ENCODE data around the gene SOX5. TPM values are rescaled to one million over a fixed set of nuclear protein-coding genes. Genes with fewer than 3 reads are reported as not detected.

Gene SOX5
- total RNA-seq, 1 donor from 2014 or later, result 0.86 TPM

DNA sequence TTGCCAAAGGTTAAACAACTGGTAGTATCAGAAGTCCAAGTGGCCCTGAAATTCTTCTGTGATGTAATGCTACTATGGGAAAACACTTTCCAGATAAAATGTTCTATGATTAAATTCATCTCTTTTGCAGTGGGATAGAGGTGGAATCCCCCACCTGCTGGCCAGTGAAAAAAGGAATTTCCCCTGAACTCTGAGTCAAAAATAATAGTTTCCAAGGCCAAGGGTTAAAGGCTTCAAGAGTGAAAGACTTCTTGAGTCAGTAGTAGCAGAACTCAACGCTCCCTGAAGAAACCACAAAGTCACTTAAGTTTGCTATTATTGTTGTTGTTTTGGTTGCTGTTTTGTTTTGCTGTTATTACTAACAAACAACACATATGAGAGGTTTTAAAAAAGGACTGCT is 330.8 kb downstream of the SOX5 start:
- intact Hi-C loops (cut with micrococcal nuclease), result no loop called here

DNA sequence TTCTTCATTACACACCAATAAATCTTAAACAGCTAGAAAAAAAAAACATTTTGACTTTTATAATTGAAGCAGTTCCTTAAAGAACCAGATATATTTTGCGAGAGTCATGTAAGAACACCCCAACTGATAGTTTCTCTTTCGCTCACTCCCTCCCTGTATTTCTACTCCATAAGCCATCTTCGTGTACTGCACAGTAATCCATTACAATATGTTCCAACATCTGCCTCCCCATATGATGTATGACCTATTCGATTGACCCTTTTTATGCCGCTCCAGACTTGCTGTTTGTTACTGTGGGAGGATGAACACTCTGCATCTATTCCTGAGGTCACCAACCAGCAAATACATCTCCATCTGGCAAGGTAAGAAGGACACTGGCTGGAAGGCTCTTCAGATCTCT is 331.7 kb downstream of the SOX5 start:
- intact Hi-C loops (cut with micrococcal nuclease), result no loop called here

DNA sequence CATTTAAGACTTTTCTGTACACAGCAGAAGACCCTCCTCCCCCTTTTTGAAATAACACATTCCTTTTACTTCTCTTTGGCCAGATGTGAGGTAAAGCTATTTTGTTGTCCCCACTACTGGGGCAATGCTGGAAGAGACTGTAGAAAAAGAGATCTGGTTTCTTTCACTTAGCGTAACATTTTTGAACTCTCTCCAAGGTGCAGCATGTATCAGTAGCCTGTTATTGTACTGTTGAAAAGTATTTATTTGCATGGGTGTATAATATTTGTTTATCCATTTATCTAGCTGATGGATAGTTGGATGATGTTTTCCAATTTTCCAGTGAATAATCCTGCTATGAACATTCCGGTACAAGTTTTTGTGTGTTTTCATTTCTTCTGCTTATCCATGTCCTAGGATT is 335.2 kb downstream of the SOX5 start:
- intact Hi-C loops (cut with micrococcal nuclease), result no loop called here

DNA sequence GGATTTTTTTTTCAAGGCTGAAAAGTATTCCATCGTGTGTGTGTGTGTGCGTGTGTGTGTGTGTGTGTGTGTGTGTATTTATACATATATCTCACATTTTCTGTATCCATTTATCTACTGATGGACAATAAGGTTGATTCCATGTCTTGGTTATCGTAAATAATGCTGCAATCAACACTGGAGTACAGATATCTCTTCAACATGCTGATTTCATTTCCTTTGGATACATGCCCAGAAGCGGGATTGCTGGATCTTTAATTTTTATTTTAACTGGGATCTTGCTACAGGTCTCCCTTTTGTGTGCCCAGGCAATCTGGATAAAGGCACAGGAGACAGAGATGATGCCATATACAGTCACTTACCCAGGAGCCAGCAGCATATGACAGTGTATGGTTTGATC is 338.1 kb downstream of the SOX5 start:
- intact Hi-C loops (cut with micrococcal nuclease), result no loop called here

DNA sequence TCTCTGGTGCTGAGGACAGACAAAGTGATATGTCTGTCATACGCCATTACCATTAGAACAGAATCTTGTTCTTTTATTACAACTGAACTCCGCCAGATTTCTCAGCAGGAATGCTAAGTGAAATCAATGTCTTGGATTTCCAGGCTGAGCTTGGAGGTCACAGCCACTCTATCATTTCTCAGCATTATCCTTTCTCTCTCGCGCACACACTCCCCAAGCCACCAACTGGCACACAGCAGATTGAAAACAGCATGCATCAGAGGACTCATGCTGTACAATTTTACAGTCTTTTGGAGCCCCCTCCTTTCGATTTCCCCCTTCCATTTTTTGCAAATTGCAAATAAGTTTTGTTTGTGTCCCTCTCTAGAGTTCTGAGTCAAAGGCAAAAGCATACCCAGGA is 348.6 kb downstream of the SOX5 start:
- intact Hi-C loops (cut with micrococcal nuclease), result no loop called here

DNA sequence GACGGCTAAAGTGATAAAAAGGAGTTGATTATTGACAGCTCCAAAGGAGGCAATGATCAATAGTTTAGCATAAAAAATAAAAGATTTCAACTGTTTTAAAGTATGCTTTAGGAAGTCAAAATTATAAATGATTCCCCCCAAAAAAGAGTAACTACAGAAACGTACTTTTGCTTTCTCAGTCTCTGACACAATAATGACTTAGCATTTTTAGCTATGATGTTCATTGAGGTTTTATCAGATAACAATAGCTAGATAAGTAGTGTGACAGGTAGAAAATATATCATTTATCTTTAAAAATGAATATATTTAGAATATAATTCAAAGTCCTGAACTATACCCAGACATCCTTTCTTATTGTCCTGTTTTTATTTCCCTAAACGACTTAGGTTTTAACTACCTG is 352.9 kb downstream of the SOX5 start:
- intact Hi-C loops (cut with micrococcal nuclease), result no loop called here

DNA sequence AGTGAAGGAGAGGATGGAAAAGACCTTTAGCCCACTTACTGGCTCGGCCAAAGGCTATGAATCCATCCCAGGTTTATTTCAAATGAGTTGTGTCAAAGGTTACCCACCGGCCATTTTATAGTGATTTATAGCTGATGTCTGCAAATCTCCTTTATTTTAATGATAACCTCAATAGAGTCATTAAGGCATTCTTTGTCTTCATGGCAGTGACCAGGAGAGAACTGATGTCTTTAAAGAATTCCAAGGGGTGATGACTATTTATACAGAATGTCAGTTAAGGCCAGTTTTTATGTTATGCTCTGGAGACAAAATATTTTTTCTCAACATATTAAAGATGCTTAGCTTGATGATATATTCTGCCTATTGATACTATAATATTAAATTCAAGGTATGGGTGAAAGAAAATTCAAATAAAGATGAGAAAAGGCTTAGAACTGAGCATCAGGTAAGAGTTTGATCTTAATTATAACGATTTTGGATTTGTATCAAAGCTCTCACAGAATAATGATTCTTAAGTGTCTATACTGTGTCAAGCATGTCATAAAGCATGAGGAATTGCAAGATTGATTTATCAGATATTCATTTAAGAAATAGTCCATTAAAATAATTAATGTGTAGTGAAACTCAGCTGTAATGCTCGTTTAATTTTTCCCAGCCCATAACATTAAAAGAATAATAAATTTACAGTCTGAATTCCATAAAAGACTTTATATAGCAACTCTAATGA is 361.5 kb downstream of the SOX5 start:
- intact Hi-C loops (cut with micrococcal nuclease), result no loop called here

DNA sequence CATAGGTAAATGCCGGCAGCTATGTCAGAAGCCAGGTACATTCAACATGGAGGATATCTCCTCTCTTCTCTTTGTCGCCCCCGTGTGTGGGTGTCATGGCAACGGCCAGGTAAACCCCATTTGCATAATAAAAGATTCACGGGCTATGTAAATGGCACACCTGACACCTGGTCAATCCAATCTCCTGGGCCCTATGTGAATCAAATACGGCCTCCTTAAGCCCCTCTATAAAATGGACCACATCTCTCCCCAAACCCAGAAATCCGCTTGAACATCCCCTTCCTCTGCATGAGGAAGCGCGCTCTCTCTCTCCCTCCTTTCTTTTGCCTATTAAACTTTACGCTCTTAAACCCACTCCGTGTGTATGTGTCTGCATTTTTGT is 363.7 kb downstream of the SOX5 start:
- intact Hi-C loops (cut with micrococcal nuclease), result no loop called here

DNA sequence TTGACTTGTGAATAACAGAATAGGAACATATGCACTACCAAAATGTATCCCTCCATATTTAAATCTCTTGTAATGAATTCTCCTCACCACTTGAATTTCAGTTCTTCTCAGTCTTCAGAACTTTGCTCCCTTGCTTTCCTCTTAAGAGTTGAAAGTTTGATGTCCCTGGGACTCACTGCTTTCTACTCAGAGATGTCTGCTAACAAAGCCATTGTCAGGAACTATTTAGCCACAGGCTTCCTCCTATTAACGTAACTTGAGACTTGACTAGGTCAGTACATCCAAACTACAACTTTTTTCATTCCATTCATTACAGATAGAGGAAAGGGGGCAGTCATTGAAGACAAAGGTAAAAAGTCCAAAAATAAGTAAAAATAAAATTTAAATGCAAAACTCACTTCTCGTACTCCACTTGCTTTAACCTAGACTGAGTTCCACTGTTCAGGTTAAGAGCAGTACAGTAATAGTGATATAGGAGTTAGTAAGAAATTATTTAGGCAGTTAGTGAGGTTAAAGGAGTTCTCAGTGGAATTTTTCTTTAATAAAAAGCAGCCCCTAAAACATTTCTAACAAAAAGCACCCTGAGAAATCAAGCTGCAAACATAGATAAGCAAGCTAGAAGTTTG is 364.2 kb downstream of the SOX5 start:
- intact Hi-C loops (cut with micrococcal nuclease), result no loop called here

DNA sequence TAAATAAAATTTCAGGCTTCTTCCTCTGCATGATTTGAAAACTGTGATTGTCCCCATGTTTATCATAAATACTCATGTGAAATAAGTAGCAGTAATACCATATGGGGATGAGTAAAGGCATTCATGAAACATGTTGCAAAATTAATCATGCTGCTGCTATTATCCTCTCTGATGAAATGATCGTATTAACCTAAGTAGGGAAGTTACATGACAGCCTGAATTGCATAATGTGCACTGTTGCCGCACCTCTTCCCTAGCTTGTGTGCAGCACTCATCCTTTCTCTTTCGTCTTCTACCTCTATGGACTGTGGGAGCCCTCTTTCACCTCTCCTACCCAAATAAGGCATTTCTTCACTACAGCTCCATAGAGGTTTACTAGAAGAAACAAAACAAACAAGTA is 367.6 kb downstream of the SOX5 start:
- intact Hi-C loops (cut with micrococcal nuclease), result no loop called here

DNA sequence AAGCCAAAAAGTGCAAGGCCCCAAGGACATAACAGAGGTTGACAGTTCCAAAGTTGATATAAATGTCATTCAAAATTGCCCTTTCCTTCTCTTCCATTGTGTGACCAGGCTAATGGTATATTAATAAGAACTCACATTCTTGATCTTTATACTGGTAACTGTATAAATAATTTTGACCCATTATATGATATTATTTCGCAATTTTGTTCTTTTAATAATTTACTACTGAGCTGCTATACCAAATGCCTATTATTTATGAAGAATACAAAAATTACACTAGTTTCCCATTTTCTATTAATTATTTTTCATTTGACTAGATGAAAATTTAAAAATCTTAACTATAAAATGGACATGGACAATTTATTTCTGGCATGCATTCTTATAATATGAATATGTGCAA is 370.2 kb downstream of the SOX5 start:
- intact Hi-C loops (cut with micrococcal nuclease), result no loop called here

DNA sequence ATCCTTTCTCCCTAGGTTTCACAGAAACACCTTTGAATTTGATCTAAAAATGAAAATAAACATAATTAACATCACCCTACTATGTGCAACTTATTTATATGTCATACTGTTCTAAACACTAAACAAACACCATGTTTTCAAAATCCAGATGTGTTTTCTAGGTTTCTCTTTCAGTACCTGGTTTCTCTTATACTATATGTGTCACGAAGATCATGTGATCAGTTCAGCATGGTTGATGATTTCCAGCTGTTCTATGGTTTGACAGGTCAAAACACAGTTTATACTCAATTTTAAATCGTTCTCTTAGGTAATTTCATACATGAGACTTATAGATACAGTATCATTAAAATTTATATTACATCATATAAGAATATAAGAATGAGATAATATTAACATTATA is 373.1 kb downstream of the SOX5 start:
- intact Hi-C loops (cut with micrococcal nuclease), result no loop called here

DNA sequence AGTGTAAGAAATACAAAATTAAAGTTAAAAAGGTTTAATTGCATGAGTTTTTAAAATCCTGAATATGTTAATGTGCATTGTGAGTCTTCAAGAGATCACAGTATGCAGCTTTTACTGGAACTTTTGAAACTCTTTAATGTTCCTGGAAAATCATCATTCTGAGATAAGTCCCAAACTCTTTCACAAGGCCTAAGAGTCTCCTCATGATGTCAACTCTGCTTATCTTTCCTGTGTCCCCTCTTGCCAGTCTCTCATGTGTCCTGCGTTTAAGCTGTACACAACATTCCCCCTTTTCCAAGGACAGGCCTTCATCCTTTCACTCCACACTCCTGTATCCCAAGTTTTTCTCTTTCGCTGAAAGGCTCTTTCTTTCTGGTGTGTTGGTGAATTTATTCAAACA is 380.1 kb downstream of the SOX5 start:
- intact Hi-C loops (cut with micrococcal nuclease), result no loop called here

DNA sequence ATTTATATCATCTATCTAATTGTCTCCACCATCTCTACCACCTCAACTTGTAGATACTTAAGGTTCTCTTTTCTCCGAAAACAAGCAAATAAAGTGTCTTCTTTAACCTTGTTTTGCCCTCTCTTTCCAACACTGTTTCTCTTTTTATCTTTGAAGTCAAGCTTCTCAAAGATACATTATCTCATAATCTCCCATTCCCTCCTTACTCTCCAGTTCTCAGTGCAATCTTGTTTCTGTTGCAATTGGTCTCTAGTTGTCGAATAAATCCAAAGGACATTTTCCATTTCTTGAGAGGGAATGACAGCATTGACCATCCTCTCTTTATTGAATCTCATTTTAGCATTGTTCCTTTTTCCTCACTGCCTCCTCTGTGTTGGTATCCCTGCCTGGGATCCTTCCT is 383.3 kb downstream of the SOX5 start:
- intact Hi-C loops (cut with micrococcal nuclease), result no loop called here

DNA sequence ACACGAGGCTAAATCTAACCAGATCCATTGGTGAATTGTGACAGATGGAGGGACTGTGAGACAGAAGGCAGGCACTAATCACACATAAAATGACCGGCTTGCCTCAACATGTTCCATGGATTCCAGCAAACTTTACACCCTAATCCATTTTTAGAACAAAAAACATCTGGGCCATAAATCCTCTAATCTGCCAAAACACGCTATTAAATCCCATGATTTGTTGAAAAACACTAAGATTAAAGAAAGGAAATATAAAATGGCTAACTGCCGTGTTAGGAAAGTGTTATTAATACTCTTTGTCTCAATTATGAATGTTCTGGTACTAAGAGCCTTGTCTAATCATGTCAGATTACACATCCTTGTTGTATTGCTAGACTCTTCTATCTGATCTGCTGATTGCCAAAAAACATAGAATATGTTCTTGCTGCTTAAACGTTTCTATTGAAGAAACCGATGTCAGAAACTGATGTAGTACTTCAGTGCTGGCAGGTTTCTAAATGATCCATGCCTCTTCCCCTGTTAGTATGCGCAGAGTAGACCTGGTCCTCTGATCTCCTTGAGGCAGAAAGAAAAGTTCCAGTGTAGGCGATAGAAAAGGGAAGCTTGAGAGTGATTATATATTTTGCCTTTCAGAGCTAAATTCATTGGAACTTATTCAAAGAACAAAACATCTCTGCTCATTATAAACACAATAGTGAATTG is 384.9 kb downstream of the SOX5 start:
- intact Hi-C loops (cut with micrococcal nuclease), result no loop called here

DNA sequence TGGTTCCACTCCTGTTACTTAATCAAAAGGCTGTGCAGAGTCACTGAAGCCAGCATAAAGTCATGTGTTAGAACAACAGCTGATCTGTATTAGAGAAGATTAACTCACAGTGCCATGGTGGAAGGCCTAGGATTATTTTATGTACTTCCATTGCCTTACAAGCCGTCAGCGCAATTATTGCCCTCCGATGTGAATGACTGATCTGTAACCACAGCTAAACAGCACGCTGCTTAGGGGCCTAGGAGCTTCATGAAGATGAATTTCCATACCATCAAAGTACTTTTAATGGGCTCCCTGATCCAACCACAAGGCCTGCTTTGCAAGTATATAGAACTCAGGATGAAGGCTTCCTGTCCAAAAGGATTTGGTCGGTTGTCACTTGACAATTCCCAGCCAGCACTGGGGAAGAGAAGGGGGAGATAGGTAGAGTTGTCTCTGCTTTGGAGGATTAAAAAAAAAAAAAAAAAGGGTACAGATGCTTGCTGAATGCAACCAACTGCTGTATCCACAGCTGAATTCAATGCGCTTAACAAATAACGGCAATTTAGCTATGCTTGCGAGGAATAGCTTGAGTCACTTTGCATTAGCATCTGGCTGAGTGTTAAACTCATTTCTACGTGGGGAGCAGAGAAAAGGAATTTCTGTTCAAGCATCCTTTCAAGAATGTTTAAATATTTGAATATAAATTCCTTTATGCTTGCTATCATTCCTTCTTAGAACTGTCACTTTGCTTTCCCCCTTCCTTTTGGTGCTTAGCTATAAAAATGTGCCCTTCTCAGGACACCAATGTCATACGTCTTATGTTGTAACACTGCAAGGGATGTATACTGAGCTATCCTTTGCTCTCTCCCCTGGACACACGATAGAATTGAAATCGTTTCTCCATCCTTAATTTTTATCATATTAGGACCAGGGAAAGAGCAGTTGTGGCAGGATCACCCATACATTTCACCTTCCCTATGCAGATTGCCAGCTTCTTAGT is 387.8 kb downstream of the SOX5 start:
- intact Hi-C loops (cut with micrococcal nuclease), result no loop called here

DNA sequence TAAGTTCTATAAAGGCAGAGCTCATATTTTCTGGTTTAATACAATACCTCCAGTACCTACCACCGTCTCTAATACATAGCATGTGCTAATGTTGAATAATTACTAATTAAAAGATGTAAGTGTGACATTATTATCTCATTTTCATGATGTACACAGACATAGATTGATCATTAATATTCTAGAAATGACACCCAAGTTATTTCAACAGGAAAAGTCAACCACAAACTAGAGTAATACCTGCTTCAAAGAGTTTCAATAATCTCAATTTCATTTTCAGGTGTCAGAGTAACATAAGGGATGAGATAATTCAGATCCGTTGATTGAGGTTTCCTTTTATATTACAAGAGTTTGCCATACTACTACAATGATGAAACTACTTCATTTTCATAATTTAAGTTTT is 388.9 kb downstream of the SOX5 start:
- intact Hi-C loops (cut with micrococcal nuclease), result no loop called here

DNA sequence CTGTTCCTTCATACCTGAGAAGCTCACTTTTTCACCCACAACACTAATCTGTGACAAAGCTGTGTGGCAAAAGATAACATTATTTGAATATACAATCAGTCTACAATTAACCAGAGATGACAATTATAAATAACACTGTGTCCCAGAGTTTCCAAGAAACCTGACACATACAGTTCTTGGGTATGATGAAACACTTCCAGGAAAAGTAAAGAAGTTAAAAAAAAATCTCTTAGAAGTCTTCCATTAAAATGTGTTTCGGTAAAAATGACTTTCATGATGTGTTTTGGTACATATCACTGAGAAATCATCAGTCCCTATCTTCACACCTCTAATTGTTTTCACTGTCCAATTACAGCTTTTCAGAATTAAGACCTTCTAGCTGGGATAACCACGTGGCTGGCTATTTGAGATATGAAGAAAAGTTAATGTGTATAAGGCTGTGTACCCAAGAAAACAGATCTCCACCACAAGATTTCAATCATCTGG is 390.2 kb downstream of the SOX5 start:
- intact Hi-C loops (cut with micrococcal nuclease), result no loop called here

DNA sequence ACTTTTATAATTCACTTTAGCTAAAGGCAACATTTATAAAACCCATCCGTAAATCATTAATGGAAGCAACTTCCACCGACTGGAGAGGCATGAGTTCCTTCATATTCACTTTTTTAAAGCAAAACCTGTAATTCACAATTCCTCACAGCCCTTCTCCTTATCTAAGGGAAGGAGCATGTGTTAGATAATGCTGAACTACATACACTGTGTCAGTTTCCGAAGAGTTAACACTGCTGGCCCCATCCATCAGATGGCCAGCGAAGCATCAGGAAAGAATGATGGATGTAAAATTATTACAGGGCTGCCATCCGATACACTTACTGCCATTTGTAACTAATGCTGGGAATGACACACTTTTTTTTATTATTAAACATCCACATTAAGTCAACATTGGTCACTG is 392.8 kb downstream of the SOX5 start:
- intact Hi-C loops (cut with micrococcal nuclease), result no loop called here

DNA sequence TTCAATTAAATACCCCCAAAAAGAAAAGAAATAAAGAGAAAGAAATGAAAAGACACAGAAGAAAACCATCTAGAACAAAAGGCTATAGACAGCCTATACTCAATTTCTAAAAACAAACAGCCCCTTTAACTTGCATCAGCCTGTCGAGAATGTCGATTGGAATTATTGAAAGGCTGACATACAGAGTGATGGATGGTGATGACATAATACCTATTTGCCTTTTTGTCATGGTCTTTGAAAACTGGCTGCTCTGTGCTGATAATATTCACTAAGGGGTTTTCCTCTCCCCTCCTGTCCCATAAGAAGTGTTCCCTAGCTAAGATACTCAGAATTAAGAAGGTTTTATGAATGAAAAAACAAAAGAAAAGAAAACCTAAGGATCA is 393.7 kb downstream of the SOX5 start:
- intact Hi-C loops (cut with micrococcal nuclease), result no loop called here

DNA sequence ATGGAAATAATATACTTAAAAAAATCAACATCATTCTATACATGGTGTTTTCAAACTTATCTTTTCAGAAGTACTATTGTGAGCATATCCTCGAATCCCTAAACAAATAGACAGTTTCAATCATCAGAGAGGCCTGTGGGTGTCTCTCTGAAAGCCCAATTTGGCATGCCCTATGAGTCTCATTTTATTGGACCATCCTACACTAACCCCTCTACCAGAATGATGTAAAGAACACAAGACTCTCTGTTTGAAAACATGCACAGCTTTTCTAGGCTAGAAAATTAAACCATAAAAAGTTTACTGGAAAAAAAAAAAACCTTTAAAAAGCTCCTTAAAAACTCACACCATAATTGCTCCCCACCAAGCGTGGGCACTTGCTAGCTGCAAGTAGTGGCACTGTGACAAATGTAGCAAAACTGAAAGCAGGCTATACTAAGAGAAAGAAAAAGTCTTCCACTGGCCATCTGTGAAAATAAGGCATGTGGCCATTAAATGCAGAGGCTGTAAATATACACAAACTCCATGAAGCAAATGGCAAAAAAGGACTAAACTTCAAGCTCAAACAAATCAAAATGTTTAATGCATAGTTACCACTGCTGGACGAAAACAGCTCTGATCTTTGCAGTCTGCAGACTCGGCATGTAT is 394.2 kb downstream of the SOX5 start:
- intact Hi-C loops (cut with micrococcal nuclease), result no loop called here
